H1 (cell line): Measurements from ENCODE around the gene LACTB. TPM values are rescaled to one million over a fixed set of nuclear protein-coding genes. Genes with fewer than 3 reads are reported as not detected.

Source experiments
- CTCF ChIA-PET: fragments of 300-600 bp; sonication (Branson Sonifier 250); formaldehyde crosslinking; loops from one replicate; lab custom pipeline; 2021; ENCODE audit not compliant: partially characterized antibody; lab: Charles Lee
- POLR2A ChIA-PET: fragments of 300-600 bp; sonication (Branson Sonifier 250); formaldehyde crosslinking; loops from one replicate; lab custom pipeline; 2021; ENCODE audit warnings: inconsistent platforms; ENCODE audit not compliant: partially characterized antibody; lab: Charles Lee
- DNase-seq, 2 experiments: peaks; one replicate each; pipeline versions ENCODE4 v3.0.0 to v3.0.0-alpha.2; 2010 to 2022; ENCODE audit warnings: low spot score in 2 of 2, low read depth in 1 of 2, mixed read lengths in 1 of 2
- FAIRE-seq: peaks from 2 replicates; lab custom pipeline; 2011; peaks lifted over from hg19 to GRCh38; lab: Jason Lieb, UNC
- H2AFZ ChIP-seq: 2 replicates; pipeline ENCODE4 v1.8.1; 2012; ENCODE audit warnings: low read length, inconsistent platforms
- H2AK5ac ChIP-seq: 2 replicates; pipeline ENCODE4 v1.6.1; 2013; ENCODE audit warnings: low read depth, low read length
- H2BK120ac ChIP-seq: replicated peaks from 2 replicates; pipeline ENCODE3; 2013; ENCODE audit warnings: low read depth, low read length, inconsistent platforms
- H2BK12ac ChIP-seq: 2 replicates; pipeline ENCODE4 v1.6.1; 2013; ENCODE audit warnings: low read depth, low read length
- H2BK15ac ChIP-seq: 2 replicates; pipeline ENCODE4 v1.6.1; 2013; ENCODE audit warnings: low read length
- H2BK20ac ChIP-seq: 2 replicates; pipeline ENCODE4 v1.6.1; 2013; ENCODE audit warnings: low read length
- H2BK5ac ChIP-seq: 2 replicates; pipeline ENCODE4 v1.6.1; 2013; ENCODE audit warnings: low read depth, low read length
- H3K14ac ChIP-seq: 2 replicates; pipeline ENCODE4 v1.6.1; 2013; ENCODE audit warnings: inconsistent platforms; ENCODE audit not compliant: insufficient read length
- H3K18ac ChIP-seq: 2 replicates; pipeline ENCODE4 v1.6.1; 2013; ENCODE audit warnings: low read length; ENCODE audit errors: extremely low read depth
- H3K23ac ChIP-seq: 2 replicates; pipeline ENCODE4 v1.6.1; 2013; ENCODE audit warnings: inconsistent platforms; ENCODE audit not compliant: insufficient read length
- H3K23me2 ChIP-seq: 2 replicates; pipeline ENCODE4 v1.6.1; 2013; ENCODE audit warnings: low read depth, low read length
- H3K27ac ChIP-seq: 2 replicates; pipeline ENCODE4 v1.6.1; 2011; ENCODE audit warnings: low read depth, low read length, inconsistent platforms
- H3K27me3 ChIP-seq, 4 experiments: replicated peaks in 1 of 4; 1 replicate in 1 of 4; 2 replicates in 3 of 4; pipeline versions ENCODE4 v1.6.1 to v1.8.1; 2011 to 2013; ENCODE audit warnings: low read length in 3 of 4, mild to moderate bottlenecking in 3 of 4, inconsistent platforms in 2 of 4, mixed read lengths in 2 of 4, moderate library complexity in 1 of 4; ENCODE audit not compliant: control insufficient read depth in 3 of 4, insufficient read depth in 3 of 4; ENCODE audit errors: extremely low read depth in 1 of 4
- H3K36me3 ChIP-seq, 4 experiments: 2 replicates each; pipeline versions ENCODE4 v1.6.1 to v1.8.1; 2011 to 2013; ENCODE audit warnings: mild to moderate bottlenecking in 4 of 4, low read length in 3 of 4, moderate library complexity in 2 of 4, control low read depth in 1 of 4, inconsistent platforms in 1 of 4; ENCODE audit not compliant: insufficient read depth in 4 of 4, control insufficient read depth in 2 of 4
- H3K4ac ChIP-seq: replicated peaks from 2 replicates; pipeline ENCODE3; 2013; ENCODE audit warnings: low read length, low read depth, mixed read lengths, inconsistent platforms; ENCODE audit not compliant: insufficient read length
- H3K4me1 ChIP-seq, 4 experiments: replicated peaks in 1 of 4; 1 replicate in 1 of 4; 2 replicates in 3 of 4; pipeline versions ENCODE4 v1.6.1 to v1.8.1; 2011 to 2013; ENCODE audit warnings: low read length in 3 of 4, inconsistent platforms in 2 of 4, mixed read lengths in 1 of 4; ENCODE audit not compliant: insufficient read depth in 4 of 4, control insufficient read depth in 3 of 4
- H3K4me2 ChIP-seq, 2 experiments: 2 replicates each; pipeline versions ENCODE4 v1.6.1 to v1.8.1; 2011 to 2013; ENCODE audit warnings: low read depth in 2 of 2, low read length in 2 of 2, control low read depth in 1 of 2, inconsistent platforms in 1 of 2, mild to moderate bottlenecking in 1 of 2; ENCODE audit not compliant: insufficient read depth in 1 of 2
- H3K4me3 ChIP-seq, 4 experiments: fragments of 200-600, 300-600 bp in 1 of 4; sonication (generic), shearing (Covaris generic), sonication (Bioruptor Twin) in 1 of 4; 2 replicates each; pipeline versions ENCODE4 v1.5.1 to v1.8.1; 2011 to 2016; ENCODE audit warnings: low read length in 4 of 4, low read depth in 3 of 4, control low read depth in 2 of 4, inconsistent platforms in 2 of 4, mild to moderate bottlenecking in 2 of 4, mixed read lengths in 1 of 4, moderate library complexity in 1 of 4; ENCODE audit not compliant: insufficient read depth in 2 of 4; ENCODE audit errors: extremely low read depth in 1 of 4
- H3K56ac ChIP-seq: replicated peaks from 2 replicates; pipeline ENCODE3; 2013; ENCODE audit warnings: low read depth, mild to moderate bottlenecking, mixed read lengths, low read length, inconsistent platforms; ENCODE audit not compliant: insufficient read length
- H3K79me1 ChIP-seq: 2 replicates; pipeline ENCODE4 v1.6.1; 2013; ENCODE audit warnings: low read depth, low read length, control low read depth
- H3K79me2 ChIP-seq, 2 experiments: 2 replicates each; pipeline versions ENCODE4 v1.6.1 to v1.8.1; 2012 to 2013; ENCODE audit warnings: low read length in 2 of 2, mild to moderate bottlenecking in 2 of 2, inconsistent platforms in 1 of 2; ENCODE audit not compliant: insufficient read depth in 2 of 2, control insufficient read depth in 1 of 2
- H3K9ac ChIP-seq, 4 experiments: replicated peaks in 1 of 4; 1 replicate in 1 of 4; 2 replicates in 3 of 4; pipeline versions ENCODE4 v1.6.1 to v1.8.1; 2011 to 2013; ENCODE audit warnings: low read depth in 3 of 4, low read length in 3 of 4, control low read depth in 2 of 4, mild to moderate bottlenecking in 2 of 4, moderate library complexity in 2 of 4, inconsistent platforms in 1 of 4; ENCODE audit errors: extremely low read depth in 1 of 4
- H3K9me3 ChIP-seq, 2 experiments: 2 replicates each; pipeline versions ENCODE4 v1.6.1 to v1.8.1; 2012 to 2013; ENCODE audit warnings: mild to moderate bottlenecking in 2 of 2, moderate library complexity in 2 of 2, control low read depth in 1 of 2, inconsistent platforms in 1 of 2, low read depth in 1 of 2, low read length in 1 of 2, mixed read lengths in 1 of 2; ENCODE audit not compliant: insufficient read depth in 2 of 2
- H4K20me1 ChIP-seq, 2 experiments: replicated peaks in 1 of 2; 2 replicates each; pipeline versions ENCODE3 to v1.8.1; 2011 to 2013; ENCODE audit warnings: inconsistent platforms in 2 of 2, low read length in 2 of 2, mild to moderate bottlenecking in 1 of 2; ENCODE audit not compliant: insufficient read depth in 2 of 2, control insufficient read depth in 1 of 2
- H4K5ac ChIP-seq: 2 replicates; pipeline ENCODE4 v1.6.1; 2013; ENCODE audit warnings: low read length, low read depth, mixed read lengths, inconsistent platforms; ENCODE audit not compliant: insufficient read length
- H4K8ac ChIP-seq: 2 replicates; pipeline ENCODE4 v1.8.0; 2013; ENCODE audit warnings: mild to moderate bottlenecking, moderate library complexity, low read length, inconsistent platforms; ENCODE audit not compliant: insufficient read depth; ENCODE audit errors: extremely low read depth
- H4K91ac ChIP-seq: replicated peaks from 2 replicates; pipeline ENCODE3; 2013; ENCODE audit warnings: low read length, mixed read lengths, inconsistent platforms; ENCODE audit not compliant: insufficient read length
- CEBPB ChIP-seq: IDR thresholded peaks from 2 replicates; pipeline ENCODE4 v1.6.1; 2012; ENCODE audit warnings: low read depth, low read length
- FOSL1 ChIP-seq: IDR thresholded peaks from 2 replicates; pipeline ENCODE4 v1.6.1; 2011; ENCODE audit warnings: mild to moderate bottlenecking, low read depth, low read length, moderate library complexity; ENCODE audit not compliant: insufficient read depth
- WGBS, 2 experiments: shearing (Covaris generic) in 1 of 2; methylation state at CpG; one replicate each; pipeline versions ENCODE4 v1.1.6 to v1.1.7; 2013 to 2015; ENCODE audit warnings: low lambda C conversion rate in 2 of 2, mixed read lengths in 2 of 2, inconsistent platforms in 1 of 2, low coverage in 1 of 2, missing lambda C conversion rate in 1 of 2; ENCODE audit not compliant: insufficient replicate concordance in 2 of 2, insufficient coverage in 1 of 2, insufficient read length in 1 of 2; ENCODE audit errors: extremely low coverage in 1 of 2, missing lambda C conversion rate in 1 of 2; 5-methylcytosine and 5-hydroxymethylcytosine counted together
- polyA plus RNA-seq, 7 experiments: library from polyadenylated mRNA; depleted of rRNA in 3 of 7; stranded (reverse) in 5 of 7; unstranded in 2 of 7; fragments of >200 nt in 5 of 7; fragments of 200-250 nt in 2 of 7; gene quantifications; 1 replicate in 5 of 7; 2 replicates in 1 of 7; 4 replicates in 1 of 7; pipeline versions ENCODE4 v1.2.1 to v1.2.3, GENCODE V29; 2011 to 2013; ENCODE audit warnings: missing spikeins in 2 of 7, mixed read lengths in 2 of 7
- total RNA-seq: library from RNA; stranded (reverse); fragmentation: NEBNext Ultra II Directional; extraction: Animal tissue kit (Norgen Biotek cat#: 25700); gene quantifications from 2 replicates; pipeline ENCODE4 v1.2.1, GENCODE V29; 2021

The LACTB gene
- total and polyA plus RNA-seq, 2 of the 8 experiments (the other 6 are each of a cell fraction or from before 2014, with no cell fraction given), result 5.8 to 14.9 TPM

DNA sequence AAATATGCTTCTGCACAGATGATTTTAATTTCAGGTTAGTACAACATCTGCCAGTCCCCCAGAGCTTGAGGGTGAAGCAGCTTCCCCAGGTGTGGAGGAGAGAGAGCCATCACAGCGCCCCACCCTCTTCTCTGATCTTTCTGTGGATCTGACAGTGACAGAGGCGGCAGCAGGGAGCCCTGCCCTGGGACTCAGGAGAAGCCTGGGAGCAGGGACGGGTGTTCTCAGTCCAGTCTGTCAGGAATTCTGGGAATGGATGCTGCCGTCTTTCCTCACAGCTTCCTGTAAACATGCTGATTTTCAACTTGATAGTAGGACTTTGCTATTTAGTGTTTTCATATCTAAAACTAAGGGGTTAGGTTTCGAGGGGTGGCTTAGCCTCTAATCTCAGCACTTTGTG, 56.4 kb downstream of the LACTB start:
- Histone ChIP-seq H3K4ac (no peak overlapping the region), H3K36me3 (no peaks in the 10 kb centered on the region), H2BK15ac (no peak overlapping the region), H3K23ac (no peak overlapping the region), H2BK12ac (no peak overlapping the region), H2BK5ac (no peak overlapping the region), H3K18ac (no peak overlapping the region), H2BK20ac (no peak overlapping the region), H3K4me2 (no peak overlapping the region), H2AFZ (no peak overlapping the region), H4K91ac (no peak overlapping the region), H4K20me1 (no peaks in the 10 kb centered on the region), H3K79me1 (no peaks in the 10 kb centered on the region), H4K8ac (no peak overlapping the region), H3K23me2 (no peaks in the 10 kb centered on the region; the same call in 1 of the 2 replicates), H3K27me3 (no peaks in the 10 kb centered on the region), H3K56ac (no peak overlapping the region), H2BK120ac (no peak overlapping the region), H4K5ac (no peak overlapping the region), H3K14ac (no peak overlapping the region), H3K4me3 (no peak overlapping the region), H3K4me1 (peaks cover 0 to 3% (median 0%) of the 10 kb centered on the region in 4 experiments; a peak in 2 of 7 replicates), H2AK5ac (no peak overlapping the region), H3K27ac (no peak overlapping the region), H3K9me3 (no peaks in the 10 kb centered on the region), H3K9ac (no peak overlapping the region), H3K79me2 (no peaks in the 10 kb centered on the region)
- 83% methylated on average over 5 of the region's 5 CpGs; no CpG with 5 or more reads in 1 of the 2 experiments for WGBS, 2 experiments
- ChIA-PET CTCF (no interaction called here), POLR2A (interaction anchor here (0.9 kb wide), 1 partner anchor 124 kb away, joined by 4 read pairs; no protein-coding TSS in a partner anchor)
- FAIRE-seq (no peak), DNase-seq (peak in 1 of 2 experiments; percentile 41)
- TF ChIP-seq CEBPB (no peak), FOSL1 (no peak)
